ENCODE results near the gene OCA2. TPM values are rescaled to one million over a fixed set of nuclear protein-coding genes. Genes with fewer than 3 reads are reported as not detected.

OCA2 gene
- polyA plus RNA-seq, 1 donor (not counting 4 experiments of a cell fraction or from before 2014, with no cell fraction given), result 0.05 TPM

- FAIRE-seq, result no peak
- dilution Hi-C loops (cut with MboI; ENCODE audit: extremely low pct_ligation_motif_present, low sequenced_read_pairs), result no loop called here
- H3K27me3 ChIP-seq (ENCODE audit: control insufficient read depth, extremely low read depth, insufficient read depth, low read length), result peaks cover 64% of the 10 kb centered on the region
Measured at GRCh38 chr15:28097656-28098359, 1.3 kb downstream of the OCA2 start.

GRCh38 chr15:28096670-28097431 is 2.3 kb downstream of the OCA2 start:
- no peak overlapping the region for H3K27ac ChIP-seq (ENCODE audit: control insufficient read depth, insufficient read depth, low read length)
- no peak overlapping the region for H3K9ac ChIP-seq (ENCODE audit: control insufficient read depth, extremely low read depth, insufficient read depth, low read length)
- DNase-seq (ENCODE audit: low read depth, low spot score), result no peak
- no peak for TF ChIP-seq CTCF (optimal IDR thresholded peaks at IDR 0.05 in 1 of 3, IDR thresholded peaks at IDR 0.05 in 1 of 3, conservative IDR thresholded peaks at IDR 0.05 in 1 of 3; ENCODE audit: extremely low read depth in 1 of 3, insufficient read depth in 2 of 3, low read length in 3 of 3)
- TF ChIP-seq EZH2 (IDR thresholded peaks at IDR 0.05; ENCODE audit: low read length), result peak; percentile 22
- H3K4me2 ChIP-seq (ENCODE audit: control insufficient read depth, extremely low read depth, insufficient read depth, low read depth, low read length), result peak overlapping the region; percentile 91
- H3K4me1 ChIP-seq (ENCODE audit: control insufficient read depth, extremely low read depth, insufficient read depth, low read length), result peaks cover 9% of the 10 kb centered on the region
- no peaks in the 10 kb centered on the region for H3K9me3 ChIP-seq (ENCODE audit: control insufficient read depth, low read depth, low read length)
- no peaks in the 10 kb centered on the region for H3K79me2 ChIP-seq (ENCODE audit: control insufficient read depth, insufficient read depth, low read length)
- peaks cover 3% of the 10 kb centered on the region for H4K20me1 ChIP-seq (ENCODE audit: control insufficient read depth, extremely low read depth, insufficient read depth, low read length)
- H3K4me3 ChIP-seq (ENCODE audit: control insufficient read depth in 2 of 3, extremely low read depth in 1 of 3, insufficient read depth in 2 of 3, low read depth in 1 of 3, low read length in 3 of 3), result peak overlapping the region in 2 of 3 experiments; percentile 31 to 69
- peaks cover 64% of the 10 kb centered on the region for H3K27me3 ChIP-seq (ENCODE audit: control insufficient read depth, extremely low read depth, insufficient read depth, low read length)
- no peaks in the 10 kb centered on the region for H3K9me1 ChIP-seq (ENCODE audit: control insufficient read depth, extremely low read depth, insufficient read depth, low read length)
- FAIRE-seq, result no peak
- H2AFZ ChIP-seq (ENCODE audit: control insufficient read depth, low read length), result peak overlapping the region; percentile 70
- H3K36me3 ChIP-seq (ENCODE audit: control insufficient read depth in 2 of 2, extremely low read depth in 1 of 2, insufficient read depth in 2 of 2, low read length in 2 of 2), result no peaks in the 10 kb centered on the region
- dilution Hi-C loops (cut with MboI; ENCODE audit: extremely low pct_ligation_motif_present, low sequenced_read_pairs), result no loop called here

More at GRCh38 chr15:28097656-28098359, 1.3 kb downstream of the OCA2 start:
- no peak for TF ChIP-seq CTCF (optimal IDR thresholded peaks at IDR 0.05 in 1 of 3, IDR thresholded peaks at IDR 0.05 in 1 of 3, conservative IDR thresholded peaks at IDR 0.05 in 1 of 3; ENCODE audit: extremely low read depth in 1 of 3, insufficient read depth in 2 of 3, low read length in 3 of 3)
- no peak for TF ChIP-seq EZH2 (IDR thresholded peaks at IDR 0.05; ENCODE audit: low read length)
- no peaks in the 10 kb centered on the region for H3K36me3 ChIP-seq (ENCODE audit: control insufficient read depth in 2 of 2, extremely low read depth in 1 of 2, insufficient read depth in 2 of 2, low read length in 2 of 2)
- no peak overlapping the region for H3K27ac ChIP-seq (ENCODE audit: control insufficient read depth, insufficient read depth, low read length)
- H2AFZ ChIP-seq (ENCODE audit: control insufficient read depth, low read length), result no peak overlapping the region
- H3K79me2 ChIP-seq (ENCODE audit: control insufficient read depth, insufficient read depth, low read length), result no peaks in the 10 kb centered on the region
- no peak for DNase-seq (ENCODE audit: low read depth, low spot score)
- no peaks in the 10 kb centered on the region for H3K9me1 ChIP-seq (ENCODE audit: control insufficient read depth, extremely low read depth, insufficient read depth, low read length)
- peaks cover 3% of the 10 kb centered on the region for H4K20me1 ChIP-seq (ENCODE audit: control insufficient read depth, extremely low read depth, insufficient read depth, low read length)
- H3K4me3 ChIP-seq (ENCODE audit: control insufficient read depth in 2 of 3, extremely low read depth in 1 of 3, insufficient read depth in 2 of 3, low read depth in 1 of 3, low read length in 3 of 3), result no peak overlapping the region
- no peak overlapping the region for H3K4me2 ChIP-seq (ENCODE audit: control insufficient read depth, extremely low read depth, insufficient read depth, low read depth, low read length)
- H3K9ac ChIP-seq (ENCODE audit: control insufficient read depth, extremely low read depth, insufficient read depth, low read length), result no peak overlapping the region
- peaks cover 9% of the 10 kb centered on the region for H3K4me1 ChIP-seq (ENCODE audit: control insufficient read depth, extremely low read depth, insufficient read depth, low read length)
- no peaks in the 10 kb centered on the region for H3K9me3 ChIP-seq (ENCODE audit: control insufficient read depth, low read depth, low read length)
